Ascending aorta (tissue), 2 donors: ENCODE measurements around the gene ARHGAP25. TPM values are rescaled to one million over a fixed set of nuclear protein-coding genes. Genes with fewer than 3 reads are reported as not detected.
A peak's percentile ranks its signal among the peaks of the same experiment; 100 is the strongest.

Source experiments
- DNase-seq, 2 donors: peaks; one replicate each; pipeline ENCODE4 v3.0.0-alpha.2; 2019; ENCODE audit warnings: low spot score in 2 of 2
- H3K27ac ChIP-seq, 2 donors: fragments of 200-600 bp; sonication (generic); one replicate each; pipeline ENCODE4 v1.5.1; 2016 to 2017; ENCODE audit warnings: mild to moderate bottlenecking in 1 of 2
- H3K27me3 ChIP-seq: fragments of 200-600 bp; sonication (generic); one replicate; pipeline ENCODE4 v1.5.1; 2017
- H3K36me3 ChIP-seq, 2 donors: fragments of 200-600 bp; sonication (generic); one replicate each; pipeline ENCODE4 v1.5.1; 2016
- H3K4me1 ChIP-seq, 2 donors: fragments of 200-600 bp; sonication (generic); one replicate each; pipeline ENCODE4 v1.5.1; 2016 to 2017; ENCODE audit warnings: mild to moderate bottlenecking in 1 of 2
- H3K4me3 ChIP-seq, 2 donors: fragments of 200-600 bp; sonication (generic); one replicate each; pipeline ENCODE4 v1.5.1; 2016 to 2017; ENCODE audit warnings: mild to moderate bottlenecking in 1 of 2
- H3K9me3 ChIP-seq, 2 donors: fragments of 200-600 bp; sonication (generic); one replicate each; pipeline ENCODE4 v1.5.1; 2016
- intact Hi-C: fragments of 100-400 bp; cut with DNase I; formaldehyde crosslinking; loops from one replicate; pipeline ENCODE4 v1.15.1; 2023
- total RNA-seq: library from RNA; depleted of rRNA; stranded (reverse); fragments of >200 nt; gene quantifications from one replicate; pipeline ENCODE4 v1.1.0, GENCODE V29; 2016
- TF ChIP-seq, protein P1 (sequence below), 3 experiments: fragments of 200-600 bp in 2 of 3; fragments of 450-650 bp in 1 of 3; sonication (generic) in 2 of 3; IDR thresholded peaks; one replicate each; pipeline ENCODE4 v1.5.1; 2016 to 2019; ENCODE audit warnings: antibody characterized with exemption in 3 of 3, mild to moderate bottlenecking in 1 of 3, moderate library complexity in 1 of 3

Gene ARHGAP25
- total RNA-seq, 1 donor from 2014 or later = 8.3 TPM

DNA sequence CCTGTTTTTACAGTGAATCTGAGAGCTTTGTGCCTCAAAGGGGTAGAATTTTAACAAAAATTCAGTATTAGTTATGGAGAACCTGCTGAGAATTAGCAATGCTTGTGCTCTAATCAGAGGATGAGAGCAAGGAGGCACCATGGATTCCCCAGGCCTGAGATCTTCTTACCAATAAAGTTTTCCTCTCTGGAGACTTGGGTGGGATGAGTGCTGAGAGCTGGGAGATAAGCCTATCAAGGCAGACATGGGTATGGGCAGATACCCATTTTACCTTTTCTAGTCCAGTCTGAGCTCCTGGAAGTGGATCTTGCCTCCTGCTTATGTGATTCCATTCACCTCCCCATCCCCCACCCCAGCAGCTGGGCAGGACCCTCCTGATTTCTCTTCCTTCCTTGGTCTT, 82.7 kb downstream of the ARHGAP25 start:
- no peak overlapping the region for H3K4me3 ChIP-seq
- H3K27ac ChIP-seq = no peak overlapping the region
- no peaks in the 10 kb centered on the region for H3K4me1 ChIP-seq
- TF ChIP-seq, protein P1, sequence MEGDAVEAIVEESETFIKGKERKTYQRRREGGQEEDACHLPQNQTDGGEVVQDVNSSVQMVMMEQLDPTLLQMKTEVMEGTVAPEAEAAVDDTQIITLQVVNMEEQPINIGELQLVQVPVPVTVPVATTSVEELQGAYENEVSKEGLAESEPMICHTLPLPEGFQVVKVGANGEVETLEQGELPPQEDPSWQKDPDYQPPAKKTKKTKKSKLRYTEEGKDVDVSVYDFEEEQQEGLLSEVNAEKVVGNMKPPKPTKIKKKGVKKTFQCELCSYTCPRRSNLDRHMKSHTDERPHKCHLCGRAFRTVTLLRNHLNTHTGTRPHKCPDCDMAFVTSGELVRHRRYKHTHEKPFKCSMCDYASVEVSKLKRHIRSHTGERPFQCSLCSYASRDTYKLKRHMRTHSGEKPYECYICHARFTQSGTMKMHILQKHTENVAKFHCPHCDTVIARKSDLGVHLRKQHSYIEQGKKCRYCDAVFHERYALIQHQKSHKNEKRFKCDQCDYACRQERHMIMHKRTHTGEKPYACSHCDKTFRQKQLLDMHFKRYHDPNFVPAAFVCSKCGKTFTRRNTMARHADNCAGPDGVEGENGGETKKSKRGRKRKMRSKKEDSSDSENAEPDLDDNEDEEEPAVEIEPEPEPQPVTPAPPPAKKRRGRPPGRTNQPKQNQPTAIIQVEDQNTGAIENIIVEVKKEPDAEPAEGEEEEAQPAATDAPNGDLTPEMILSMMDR (IDR thresholded peaks at IDR 0.05) = no peak
- intact Hi-C loops = no loop called here
- no peaks in the 10 kb centered on the region for H3K9me3 ChIP-seq
- no peaks in the 10 kb centered on the region for H3K27me3 ChIP-seq
- DNase-seq = no peak
- no peaks in the 10 kb centered on the region for H3K36me3 ChIP-seq

DNA sequence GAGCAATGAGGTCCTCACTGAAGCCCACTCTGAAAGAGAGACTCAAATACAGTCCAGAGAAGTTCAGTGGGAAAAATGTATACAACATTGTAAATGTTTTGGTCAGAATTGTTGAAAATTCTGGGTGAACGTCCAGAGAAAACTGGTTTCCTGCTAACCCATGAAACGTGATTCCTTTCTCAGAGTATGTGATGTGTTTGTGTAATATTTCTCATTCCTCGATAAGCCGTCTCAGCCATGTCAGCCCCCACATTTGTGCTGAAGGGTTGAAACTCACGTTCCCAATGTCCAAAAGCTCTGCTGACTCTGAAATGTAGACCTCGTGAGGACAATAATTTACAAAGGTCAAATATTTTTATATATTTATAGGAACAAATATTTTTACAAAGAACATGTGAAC, 84.9 kb downstream of the ARHGAP25 start:
- Histone ChIP-seq H3K4me1 (no peaks in the 10 kb centered on the region), H3K27ac (no peak overlapping the region)
- TF ChIP-seq, protein P1 (IDR thresholded peaks at IDR 0.05) = no peak

DNA sequence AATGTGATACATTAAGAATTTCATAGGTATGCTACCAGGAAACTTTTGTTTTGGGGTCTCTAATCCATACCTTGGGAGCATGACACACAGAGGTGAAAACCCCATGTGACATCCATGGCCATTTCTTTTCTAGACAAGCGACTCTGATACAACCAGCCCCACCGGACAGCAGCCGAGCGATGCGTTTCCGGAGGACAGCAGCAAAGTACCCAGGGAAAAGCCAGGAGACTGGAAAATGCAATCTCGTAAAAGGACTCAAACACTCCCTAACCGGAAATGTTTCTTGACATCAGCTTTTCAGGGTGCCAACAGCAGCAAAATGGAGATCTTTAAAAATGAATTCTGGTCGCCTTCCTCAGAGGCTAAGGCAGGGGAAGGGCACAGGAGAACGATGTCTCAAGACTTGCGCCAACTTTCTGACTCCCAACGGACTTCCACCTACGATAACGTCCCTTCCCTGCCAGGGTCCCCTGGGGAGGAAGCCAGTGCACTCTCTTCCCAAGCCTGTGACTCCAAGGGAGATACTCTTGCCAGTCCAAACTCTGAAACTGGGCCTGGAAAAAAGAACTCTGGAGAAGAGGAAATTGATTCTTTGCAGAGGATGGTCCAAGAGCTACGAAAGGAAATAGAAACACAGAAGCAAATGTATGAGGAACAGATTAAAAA, 87.7 kb downstream of the ARHGAP25 start:
- no peak for DNase-seq
- intact Hi-C loops = no loop called here
- Histone ChIP-seq H3K4me3 (no peak overlapping the region), H3K27ac (peak overlapping the region; percentile 9 to 64), H3K9me3 (no peaks in the 10 kb centered on the region), H3K27me3 (no peaks in the 10 kb centered on the region), H3K36me3 (no peaks in the 10 kb centered on the region), H3K4me1 (no peaks in the 10 kb centered on the region)
- TF ChIP-seq, protein P1 (IDR thresholded peaks at IDR 0.05) = no peak

More for the DNA sequence above, 84.9 kb downstream of the ARHGAP25 start:
- no peak for DNase-seq
- Histone ChIP-seq H3K9me3 (no peaks in the 10 kb centered on the region), H3K4me3 (no peak overlapping the region), H3K36me3 (no peaks in the 10 kb centered on the region), H3K27me3 (no peaks in the 10 kb centered on the region)
- intact Hi-C loops = no loop called here

DNA sequence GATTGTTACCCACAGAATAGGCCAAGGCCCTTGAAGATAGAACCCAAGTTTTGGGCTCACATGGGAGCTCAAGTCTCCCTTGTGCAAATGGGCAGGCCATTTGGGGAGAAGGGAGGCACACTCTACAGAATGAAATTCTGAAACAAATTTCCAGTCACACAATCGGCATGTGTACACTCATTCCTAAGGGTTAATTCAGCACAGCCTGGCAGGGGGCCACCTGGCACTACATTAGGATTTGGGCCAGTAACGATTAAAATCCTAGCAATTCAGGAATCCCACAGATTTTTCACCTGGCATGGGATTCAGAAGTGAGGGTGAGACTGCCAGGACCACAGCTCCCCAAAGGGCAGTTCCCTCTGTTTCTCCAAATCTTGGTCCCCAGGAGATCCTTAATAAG, 90.2 kb downstream of the ARHGAP25 start:
- intact Hi-C loops = no loop called here
- no peaks in the 10 kb centered on the region for H3K36me3 ChIP-seq
- H3K4me1 ChIP-seq = peaks cover 13 to 17% of the 10 kb centered on the region in 2 donors
- no peak overlapping the region for H3K4me3 ChIP-seq
- TF ChIP-seq, protein P1 (IDR thresholded peaks at IDR 0.05) = no peak
- no peaks in the 10 kb centered on the region for H3K27me3 ChIP-seq
- no peaks in the 10 kb centered on the region for H3K9me3 ChIP-seq
- no peak overlapping the region for H3K27ac ChIP-seq
- no peak for DNase-seq

DNA sequence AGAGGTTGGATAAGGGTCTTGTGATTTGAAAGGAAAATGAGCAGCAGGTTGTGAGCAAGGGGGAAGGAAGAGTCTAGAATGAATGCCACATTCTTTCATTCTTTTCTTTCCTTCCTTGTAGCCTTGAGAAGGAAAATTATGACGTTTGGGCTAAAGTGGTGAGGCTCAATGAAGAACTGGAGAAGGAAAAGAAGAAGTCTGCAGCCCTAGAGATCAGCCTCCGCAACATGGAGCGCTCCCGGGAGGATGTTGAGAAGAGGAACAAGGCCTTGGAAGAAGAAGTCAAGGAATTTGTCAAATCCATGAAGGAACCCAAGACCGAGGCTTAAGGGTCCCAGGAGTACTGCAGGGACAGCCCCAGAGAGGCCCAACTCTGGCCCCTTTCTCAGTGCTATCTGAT, 91.3 kb downstream of the ARHGAP25 start:
- Histone ChIP-seq H3K9me3 (no peaks in the 10 kb centered on the region), H3K4me3 (no peak overlapping the region), H3K4me1 (peaks cover 13 to 22% of the 10 kb centered on the region in 2 donors), H3K27me3 (no peaks in the 10 kb centered on the region), H3K36me3 (no peaks in the 10 kb centered on the region), H3K27ac (no peak overlapping the region)
- intact Hi-C loops = no loop called here
- TF ChIP-seq, protein P1 (IDR thresholded peaks at IDR 0.05) = no peak
- DNase-seq = no peak
